ENCODE results near the gene CCDC43.

DNA sequence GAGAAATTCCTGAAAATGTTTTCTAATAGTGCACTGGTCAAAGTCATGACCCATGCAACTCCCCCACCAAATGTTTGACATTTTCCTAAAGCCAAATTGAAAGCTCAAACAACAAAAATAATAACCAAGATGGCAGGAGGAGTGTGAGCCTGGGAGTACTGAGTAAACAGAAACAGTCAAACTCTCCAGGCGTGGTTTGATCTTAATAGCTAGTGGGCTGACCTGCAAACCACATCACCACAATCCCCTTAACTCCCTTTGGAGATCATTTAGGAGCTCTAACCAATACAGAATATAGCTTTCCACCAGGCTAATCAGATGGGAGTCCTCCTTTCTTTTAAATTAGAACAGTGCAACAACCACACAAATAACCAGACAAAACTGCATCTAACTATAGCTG lies 52.5 kb downstream of the CCDC43 start:
- TF ChIP-seq, protein P1, sequence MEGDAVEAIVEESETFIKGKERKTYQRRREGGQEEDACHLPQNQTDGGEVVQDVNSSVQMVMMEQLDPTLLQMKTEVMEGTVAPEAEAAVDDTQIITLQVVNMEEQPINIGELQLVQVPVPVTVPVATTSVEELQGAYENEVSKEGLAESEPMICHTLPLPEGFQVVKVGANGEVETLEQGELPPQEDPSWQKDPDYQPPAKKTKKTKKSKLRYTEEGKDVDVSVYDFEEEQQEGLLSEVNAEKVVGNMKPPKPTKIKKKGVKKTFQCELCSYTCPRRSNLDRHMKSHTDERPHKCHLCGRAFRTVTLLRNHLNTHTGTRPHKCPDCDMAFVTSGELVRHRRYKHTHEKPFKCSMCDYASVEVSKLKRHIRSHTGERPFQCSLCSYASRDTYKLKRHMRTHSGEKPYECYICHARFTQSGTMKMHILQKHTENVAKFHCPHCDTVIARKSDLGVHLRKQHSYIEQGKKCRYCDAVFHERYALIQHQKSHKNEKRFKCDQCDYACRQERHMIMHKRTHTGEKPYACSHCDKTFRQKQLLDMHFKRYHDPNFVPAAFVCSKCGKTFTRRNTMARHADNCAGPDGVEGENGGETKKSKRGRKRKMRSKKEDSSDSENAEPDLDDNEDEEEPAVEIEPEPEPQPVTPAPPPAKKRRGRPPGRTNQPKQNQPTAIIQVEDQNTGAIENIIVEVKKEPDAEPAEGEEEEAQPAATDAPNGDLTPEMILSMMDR (conservative IDR thresholded peaks at IDR 0.05) = no peak
- no peak for TF ChIP-seq ZFX (IDR thresholded peaks at IDR 0.05)
